ENCODE data around the gene ATP12A.

ATP12A gene

DNA sequence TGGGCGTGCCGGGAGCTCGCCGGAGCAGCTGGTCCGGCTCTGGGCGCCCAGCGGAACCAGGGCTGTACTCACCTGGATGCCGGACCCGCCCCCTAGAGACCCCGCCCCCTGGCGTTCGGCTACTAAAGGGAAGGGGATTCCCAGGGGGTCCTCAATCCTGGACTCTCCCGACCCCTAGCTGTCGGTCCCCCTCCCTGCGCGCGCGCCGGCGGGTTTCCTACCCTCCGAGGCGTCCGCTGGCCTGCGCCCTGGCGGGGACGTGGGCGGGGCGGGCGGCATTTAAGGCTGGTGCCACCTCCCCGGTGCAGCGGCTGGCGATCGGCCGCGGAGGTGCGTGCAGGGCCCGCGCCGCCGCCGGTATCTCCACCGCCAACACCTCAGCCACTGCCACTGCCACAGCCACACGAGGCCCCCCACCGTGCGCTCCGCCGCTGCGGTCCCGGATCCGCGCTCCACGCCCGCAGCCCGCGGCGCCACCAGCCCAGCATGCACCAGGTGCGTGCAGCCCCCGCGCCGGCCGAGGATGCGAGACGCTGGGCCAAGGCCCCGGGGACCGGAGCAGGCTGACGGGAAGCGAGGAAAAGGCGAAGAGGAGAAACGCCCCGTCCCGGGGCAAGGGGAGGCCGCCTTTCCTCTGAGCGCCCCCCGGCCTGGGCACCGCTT lies at the start of gene ATP12A:
TSS of gene ATP12A (plus strand) at position 151 of the 663 bp plus-strand sequence. CDS start at position 487, 336 bp downstream.
- peak; percentile 31 for DNase-seq

DNA sequence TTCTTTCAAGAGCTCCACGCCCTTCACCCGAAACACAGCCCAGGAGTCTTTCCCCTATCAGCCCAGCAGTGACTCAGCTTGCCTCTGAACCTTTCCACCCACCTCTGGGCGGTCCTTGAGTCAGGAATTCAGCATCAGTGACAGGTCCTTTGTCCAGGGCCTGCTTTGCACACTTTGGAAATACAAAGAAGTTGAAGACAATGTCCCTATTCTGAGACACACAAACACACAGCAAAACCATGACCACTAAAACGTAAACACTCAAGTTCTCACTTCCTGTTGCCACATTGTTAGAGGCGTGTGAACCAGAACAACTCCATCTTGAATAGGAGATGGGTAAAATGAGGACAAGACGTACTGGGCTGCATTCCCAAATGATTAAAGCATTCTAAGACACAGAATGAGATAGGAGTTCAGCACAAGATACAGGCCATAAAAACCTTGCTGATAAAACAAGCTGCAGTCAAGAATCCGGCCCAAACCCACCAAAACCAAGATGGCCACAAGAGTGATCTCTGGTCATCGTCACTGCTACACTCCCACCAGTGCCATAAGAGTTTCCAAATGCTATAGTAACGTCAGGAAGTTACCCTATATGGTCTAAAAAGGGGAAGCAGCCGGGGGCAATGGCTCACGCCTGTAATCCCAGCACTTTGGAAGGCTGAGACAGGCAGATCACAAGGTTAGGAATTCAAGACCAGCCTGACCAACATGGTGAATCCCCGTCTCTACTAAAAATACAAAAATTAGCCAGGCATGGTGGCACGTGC lies 49.2 kb upstream of the ATP12A start:
- no peak for DNase-seq

DNA sequence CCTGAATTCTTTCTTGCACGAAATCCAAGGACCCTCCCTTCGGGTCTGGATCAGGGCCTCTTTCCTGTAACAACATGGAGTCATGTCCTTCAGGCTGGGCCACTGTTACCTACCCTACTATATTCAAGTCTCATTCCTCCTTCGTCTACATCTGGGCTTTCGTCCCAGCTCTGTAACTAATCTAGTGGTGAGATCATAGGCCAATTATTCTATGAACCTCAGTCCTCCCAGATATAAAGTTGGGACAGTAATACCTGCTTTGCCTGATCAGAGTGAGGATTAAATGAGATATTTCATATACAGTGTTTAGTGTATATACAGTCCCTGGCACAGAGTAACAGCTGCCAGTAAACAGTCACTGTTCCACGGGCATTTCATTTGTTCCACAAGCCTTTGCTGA lies 48.3 kb upstream of the ATP12A start:
- no peak for DNase-seq

DNA sequence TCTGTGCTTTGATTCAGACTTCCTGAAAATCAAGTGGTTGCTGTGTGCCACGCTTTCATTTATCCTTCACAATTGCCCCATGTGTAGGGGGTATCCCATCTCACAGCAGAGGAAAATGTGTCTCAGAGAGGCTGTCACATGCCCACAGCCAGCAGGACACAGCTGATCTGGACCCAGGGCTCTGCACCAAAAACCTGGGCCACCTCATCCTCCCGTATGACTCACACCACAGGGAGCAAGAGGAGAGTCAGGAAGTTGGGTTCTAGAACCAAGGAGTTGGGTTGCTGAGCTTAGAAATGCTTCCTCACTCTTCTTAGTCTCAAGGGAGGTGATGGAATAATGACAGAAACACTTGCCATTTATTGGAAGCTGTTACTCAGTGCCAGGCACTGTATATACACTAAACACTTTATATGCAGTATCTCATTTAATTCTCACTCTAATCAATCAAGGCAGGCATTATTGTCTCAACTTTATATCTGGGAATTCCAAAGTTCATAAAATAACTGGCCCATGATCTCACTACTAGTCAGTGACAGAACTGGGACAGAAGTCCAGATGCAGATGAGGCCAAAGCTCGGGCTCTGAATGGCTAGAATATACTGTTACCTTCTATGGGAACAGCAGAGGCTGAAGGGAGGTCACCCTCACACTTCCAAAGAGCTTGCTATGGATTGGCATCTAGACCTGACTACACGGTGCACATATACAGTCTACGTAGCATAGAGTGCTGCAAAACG lies 47.7 kb upstream of the ATP12A start:
- no peak for DNase-seq

DNA sequence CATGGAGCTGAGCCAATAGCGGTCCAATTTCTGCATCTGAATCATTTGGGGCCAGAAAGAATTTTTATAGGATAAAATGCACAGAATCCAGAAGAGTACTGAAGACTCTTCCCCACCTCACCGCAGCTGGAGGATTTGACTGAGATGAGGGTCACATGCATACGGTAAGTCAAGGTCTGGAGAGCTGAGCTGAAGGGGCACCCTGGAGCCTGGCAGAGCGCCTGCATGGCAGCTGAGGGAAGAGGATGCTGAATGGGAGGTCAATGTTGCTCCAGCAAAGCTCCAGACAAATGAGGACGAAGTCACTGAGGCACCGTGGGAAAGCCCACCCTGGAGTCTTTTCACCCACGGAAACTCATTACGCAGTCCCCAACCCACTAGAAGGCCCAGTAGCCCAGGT lies 43.4 kb upstream of the ATP12A start:
- DNase-seq = no peak

DNA sequence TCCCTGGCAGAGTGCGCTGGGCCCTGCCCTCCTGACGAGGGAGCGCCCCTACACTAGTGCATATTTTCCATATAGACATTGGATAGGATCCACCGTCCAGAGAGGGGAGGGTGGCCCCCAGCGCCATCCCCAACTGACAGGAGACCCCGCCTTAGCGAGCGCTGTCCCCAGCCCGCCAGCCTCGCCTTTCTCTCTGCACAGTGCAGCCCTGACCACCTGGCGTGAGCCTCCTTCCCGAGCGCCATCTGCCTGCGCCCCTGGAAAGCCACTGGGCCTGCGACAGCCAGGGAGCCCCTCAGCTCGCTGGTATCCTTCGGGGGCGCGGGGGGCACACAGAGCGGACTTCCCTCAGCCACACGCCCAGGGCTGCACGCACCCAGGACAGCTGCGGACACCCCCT lies 42.1 kb upstream of the ATP12A start:
- no peak for DNase-seq

DNA sequence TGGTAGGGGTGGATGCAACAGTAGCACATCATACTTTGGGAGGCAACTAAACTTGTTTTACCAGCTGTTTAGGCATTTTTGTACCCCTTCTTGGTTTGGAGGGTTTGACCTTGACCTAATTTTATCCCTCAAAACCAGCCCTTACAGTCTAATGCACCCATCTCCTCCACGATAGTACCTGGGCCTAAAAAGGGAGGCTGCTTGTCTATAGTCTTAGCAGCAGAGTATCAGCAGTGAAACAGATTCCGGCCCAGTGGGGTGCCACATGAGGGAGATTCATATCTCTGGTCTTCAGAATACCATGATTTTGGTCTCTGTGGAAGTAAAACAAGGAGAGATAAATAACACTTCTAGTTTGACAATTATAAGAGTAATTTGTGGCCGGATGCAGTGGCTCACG lies 39.5 kb upstream of the ATP12A start:
- DNase-seq = no peak

DNA sequence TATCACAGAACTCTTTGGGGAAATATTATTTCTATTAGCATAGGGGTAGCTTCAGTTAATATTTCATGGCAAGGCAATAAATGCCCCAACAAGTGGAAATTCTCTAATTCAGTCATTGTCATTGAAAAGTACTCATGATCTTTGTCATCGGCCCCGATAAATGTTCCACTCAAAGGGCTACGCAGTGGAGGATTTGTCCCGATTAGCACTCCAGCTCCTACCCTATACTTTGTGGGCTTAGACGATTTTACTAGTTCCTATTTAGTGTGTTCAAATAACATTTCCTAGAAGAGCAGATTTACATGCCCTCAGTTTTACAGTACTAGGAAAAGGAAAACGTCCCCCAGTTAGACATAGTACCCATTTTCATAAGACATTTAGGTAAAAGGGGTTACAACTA lies 38.0 kb upstream of the ATP12A start:
- no peak for DNase-seq

DNA sequence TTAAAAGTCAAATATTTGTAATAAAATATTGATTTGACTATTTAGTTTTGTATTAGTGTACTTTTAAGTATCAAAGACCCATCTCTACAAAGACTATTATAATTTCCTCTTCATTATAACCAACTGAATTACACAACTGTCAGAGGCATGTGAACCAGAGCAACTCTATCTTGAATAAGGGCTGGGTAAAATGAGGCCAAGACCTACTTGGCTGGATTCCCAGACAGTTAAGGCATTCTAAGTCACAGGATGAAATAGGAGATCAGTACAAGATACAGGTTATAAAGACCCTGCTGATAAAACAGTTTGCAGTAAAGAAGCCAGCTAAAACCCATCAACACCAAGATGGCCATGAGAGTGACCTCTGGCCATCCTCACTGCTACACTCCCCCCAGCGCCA lies 36.2 kb upstream of the ATP12A start:
- no peak for DNase-seq

DNA sequence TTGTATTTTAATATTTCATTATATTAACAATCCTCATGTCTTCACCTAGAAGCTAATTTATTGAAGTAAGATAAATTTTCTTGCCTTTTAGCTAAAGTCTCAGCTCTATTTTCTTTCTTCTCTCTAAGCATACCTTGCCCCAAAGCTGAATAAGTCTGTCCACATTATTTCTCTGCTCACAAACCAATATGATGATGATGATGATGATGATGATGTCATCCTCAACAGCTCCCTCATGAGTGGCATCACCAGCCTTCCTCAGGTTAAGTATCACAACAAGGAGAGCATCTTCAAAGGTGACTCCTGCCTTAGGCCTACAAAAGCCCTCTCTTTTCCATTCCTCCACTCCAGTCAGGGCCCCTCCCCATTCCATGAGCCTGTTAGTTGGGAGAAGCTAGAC lies 31.9 kb upstream of the ATP12A start:
- no peak for DNase-seq

DNA sequence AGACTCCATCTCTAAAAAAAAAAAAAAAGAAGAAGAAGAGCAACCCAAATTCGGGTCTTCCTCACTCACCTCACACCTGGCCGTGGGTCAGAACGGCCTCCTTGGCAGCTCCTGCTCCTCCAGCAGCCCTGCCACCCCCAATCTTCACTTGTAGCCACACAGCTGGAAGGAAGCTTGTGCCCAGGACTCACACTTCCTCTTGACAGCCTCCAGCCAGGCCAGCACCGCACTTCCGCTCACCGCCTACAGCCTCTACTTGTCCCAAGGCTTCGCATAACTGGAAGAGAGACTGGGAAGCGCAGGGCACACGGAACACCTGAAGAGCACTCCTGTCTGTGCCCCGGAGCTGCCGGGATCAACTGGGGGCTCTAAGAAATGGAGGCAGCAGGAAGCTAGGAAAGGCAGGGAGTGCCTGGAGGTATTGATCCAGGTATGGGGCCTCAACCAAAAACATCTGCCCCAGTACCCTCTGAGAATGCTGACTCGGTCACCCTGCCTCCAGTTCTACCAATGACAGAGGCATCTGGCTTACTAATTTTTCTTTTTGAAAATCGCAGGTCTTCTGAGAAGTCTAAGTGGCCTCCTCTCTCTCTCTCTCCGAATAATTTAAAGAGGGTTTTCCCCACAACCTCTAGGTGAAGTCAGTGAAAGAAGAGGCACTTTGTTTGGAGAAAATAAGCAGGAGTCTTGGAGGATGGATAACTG lies 31.1 kb upstream of the ATP12A start:
- no peak for DNase-seq

DNA sequence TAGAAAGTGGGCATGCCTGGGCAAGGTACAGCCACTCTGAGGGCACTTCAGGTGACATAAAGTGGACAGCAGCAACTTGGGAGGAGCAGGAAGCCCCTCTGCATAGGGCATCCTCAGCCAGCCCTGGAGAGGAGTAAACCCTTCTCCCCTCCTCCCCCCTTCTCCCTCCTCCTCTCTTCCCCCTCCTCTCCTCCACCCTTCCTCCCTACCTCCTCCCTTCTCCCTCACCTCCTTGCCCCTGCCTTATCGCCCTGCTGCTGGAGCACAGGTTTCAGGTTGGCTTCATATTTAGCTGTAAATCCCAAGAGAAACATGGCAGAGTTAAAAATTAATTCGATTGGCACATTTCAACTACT lies 30.5 kb upstream of the ATP12A start:
- DNase-seq = no peak

DNA sequence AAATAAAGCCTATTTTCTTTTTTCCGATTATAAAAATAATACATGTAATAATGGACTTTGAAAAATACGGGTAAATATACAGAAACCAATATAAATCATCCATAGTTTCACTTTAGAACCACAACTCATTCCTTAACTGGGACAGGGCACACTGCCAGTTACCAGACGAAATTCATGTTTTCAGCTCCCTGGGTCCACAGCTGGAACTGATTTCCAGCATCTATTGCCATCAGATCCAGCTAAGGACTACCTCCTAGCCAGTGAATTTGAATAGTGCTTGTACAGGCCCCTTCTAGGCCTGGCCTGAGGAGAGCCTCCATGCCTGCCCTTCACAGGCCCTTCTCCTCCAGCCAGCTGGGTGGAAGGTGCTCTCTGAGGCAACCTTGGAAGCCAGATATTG lies 30.0 kb upstream of the ATP12A start:
- DNase-seq = no peak

DNA sequence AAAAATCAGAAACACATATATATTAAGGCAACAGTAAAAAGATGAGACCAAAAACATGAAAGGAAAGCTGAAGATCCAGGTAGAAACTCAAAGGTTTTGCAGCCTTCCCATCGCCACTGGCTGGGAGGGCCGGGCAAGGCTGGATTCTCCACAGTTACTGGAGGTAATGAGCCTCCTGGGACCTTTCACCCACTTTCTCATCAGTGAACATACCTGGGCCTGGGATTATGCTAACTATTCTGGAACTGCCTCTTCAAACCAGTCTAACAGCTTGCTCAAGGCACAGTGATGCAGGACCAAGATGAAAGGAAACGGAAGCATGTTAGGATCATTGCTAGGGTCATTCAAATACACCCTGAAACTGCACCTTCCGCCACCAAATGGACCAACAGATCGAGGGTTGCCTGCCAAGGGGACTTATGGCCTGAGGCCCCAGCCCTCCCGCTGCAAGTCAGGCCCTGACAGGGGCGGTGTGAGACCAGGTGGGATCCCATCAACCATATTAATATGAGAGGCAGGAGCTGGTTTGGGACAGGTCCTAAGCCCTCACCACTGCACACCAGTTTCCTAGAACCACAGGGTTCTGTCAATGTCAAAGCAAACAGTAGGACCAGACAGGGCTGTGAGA lies 28.4 kb upstream of the ATP12A start:
- DNase-seq = no peak

DNA sequence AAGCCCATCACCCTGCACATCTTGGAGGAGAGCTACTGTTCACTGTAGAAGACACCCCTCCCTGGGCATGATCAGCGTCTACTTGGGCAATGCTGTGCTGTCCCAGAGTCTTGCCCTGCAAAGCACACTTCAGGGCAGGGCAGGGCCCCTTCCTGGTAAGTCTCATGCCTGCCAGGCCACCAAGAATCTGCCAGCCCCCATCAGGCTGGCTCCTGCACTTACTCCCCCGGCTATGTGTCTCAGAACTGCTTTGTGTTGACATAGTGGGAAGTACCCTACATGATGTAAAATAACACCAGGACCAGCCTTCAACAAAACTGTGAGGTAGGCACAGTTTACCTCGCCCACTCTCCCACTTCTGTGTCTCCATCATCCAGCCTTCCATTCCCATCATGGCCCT lies 27.8 kb upstream of the ATP12A start:
- no peak for DNase-seq

DNA sequence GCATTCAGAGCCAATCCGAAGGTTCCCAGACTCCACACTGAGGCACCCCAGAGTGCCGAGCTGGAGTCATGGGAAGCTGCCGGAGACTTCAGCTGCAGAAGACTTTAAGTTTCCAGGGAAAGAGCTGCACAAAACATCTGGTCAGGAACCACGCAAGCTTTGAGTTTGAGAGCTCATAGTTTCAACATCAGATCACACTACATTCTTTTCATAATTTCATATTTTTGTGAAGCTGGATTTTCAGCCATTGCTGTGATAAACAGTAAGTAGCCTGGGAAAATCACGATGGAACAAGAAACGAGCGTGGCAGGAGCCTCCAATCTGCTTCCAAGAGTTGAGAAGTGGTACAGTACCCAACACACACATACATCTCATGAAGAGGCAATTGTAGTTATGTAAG lies 25.5 kb upstream of the ATP12A start:
- DNase-seq = no peak

DNA sequence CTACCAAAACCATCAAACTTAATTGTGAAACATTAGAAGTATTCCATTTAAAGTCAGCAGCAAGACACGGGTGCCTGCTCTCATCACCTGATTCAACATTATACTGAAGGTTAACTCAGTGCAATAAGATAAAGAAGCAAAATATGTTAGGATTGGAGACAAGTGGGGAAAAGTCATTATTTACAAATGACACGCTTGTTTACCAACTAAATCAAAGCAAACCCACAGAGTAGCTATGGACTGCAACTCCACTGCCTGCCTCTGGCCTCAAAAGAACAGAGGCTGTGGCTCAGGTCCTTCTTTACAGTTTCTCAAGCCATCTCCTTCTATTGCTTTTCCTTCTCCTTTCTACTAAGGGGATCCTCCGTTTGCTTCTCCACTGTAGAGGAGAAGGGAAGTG lies 21.0 kb upstream of the ATP12A start:
- DNase-seq = no peak

DNA sequence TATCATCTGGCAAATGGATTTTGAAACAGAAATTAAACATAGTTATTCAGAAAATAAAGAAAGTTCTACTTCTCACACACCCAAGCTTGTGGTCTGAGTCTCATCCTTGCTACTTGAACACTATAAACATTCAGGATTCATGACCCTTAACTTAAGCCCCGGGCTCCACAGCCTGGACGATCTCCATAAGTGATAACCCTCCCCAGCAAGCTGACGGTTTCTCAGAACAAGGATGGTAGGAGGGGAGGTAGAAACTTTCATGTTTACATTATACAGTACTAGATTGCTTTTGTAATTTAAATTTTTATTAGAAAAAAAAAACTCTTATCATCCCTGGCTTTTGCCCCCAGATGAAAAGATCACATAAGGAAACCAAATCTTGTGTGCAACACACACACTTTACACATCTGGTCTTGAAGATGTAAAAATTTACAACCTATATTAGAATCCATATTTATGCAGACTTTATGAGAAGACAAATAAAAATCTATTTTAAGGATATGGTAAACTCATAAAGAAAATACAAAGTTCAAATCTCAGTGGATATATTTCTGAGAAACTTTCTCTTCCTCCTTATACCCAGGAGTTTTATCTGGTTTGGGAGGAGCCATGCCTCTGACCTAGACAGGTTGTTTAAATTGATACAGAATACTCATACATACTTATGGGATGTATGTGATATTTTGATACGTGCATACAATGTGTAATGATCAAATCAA lies 20.0 kb upstream of the ATP12A start:
- DNase-seq = no peak

DNA sequence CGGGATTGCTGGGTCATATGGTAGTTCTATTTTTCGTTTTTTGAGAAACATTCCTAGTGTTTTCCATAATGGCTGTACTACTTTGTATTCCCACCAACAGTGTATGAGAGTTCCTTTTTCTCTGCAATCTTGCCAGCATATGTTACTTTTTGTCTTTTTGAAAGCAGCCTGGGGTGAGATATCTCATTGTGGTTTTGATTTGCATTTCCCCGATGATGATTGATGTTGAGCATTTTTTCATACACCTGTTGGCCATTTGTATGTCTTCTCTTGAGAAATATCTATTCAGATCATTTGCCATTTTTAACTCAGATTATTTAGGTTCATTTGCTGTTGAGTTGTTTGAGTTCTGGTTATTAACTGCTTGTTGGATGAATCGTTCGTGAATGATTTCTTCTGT lies 18.5 kb upstream of the ATP12A start:
- no peak for DNase-seq

DNA sequence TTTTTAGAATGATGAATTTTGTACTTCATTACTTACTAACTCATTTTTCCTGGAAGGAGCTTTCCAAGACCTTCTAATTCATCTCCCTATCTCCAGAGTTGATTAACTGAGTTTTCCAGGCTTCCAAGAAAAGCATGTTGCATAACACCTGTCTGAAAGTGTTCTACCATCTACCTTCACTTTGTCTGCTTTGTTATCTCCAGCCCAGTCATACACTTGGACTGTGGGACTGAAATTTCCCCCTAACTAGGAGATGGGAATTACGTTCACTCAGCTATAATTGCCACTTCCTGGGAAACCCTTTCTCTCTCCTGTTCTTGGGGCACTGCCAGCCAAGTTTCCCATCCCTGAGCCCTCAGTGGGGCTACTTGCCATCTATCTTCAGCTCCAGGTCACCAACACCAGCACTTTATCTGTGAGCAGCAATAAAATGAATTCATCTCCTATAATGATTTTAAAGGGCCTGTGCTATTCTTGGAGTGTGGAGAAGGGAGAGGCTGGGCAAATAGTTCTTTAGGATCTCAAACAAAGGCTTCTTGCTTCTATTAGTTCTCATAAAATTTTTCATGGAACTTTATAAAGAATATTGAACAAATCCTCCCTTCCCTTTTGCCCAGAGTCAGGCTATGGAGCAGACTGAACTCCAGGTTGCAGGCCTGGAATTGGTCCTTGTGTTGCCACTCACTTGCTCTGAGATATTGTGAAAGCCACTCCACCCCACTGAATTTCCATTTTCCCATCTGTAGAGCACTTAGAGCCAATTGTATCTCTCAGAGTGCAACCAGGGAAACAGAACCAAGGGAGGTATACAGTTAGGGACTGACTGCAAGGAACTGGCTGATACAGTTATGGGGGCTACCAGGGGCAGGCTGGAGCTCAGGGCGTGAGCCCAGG lies 17.8 kb upstream of the ATP12A start:
- DNase-seq = no peak

DNA sequence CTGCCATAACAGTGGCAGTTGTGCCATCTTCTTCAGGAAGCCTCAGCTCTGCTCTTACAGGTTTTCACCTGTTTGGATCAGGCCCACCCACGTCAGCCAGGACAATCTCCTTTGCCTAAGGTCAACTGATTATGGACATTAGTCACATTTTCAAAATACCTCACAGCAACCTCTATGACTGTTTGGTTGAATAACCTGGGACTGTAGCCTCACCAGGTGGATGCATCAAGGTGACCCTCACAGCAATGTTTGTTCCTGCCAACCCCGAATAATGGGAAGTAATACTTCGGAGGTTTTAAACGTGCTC lies 17.2 kb upstream of the ATP12A start:
- DNase-seq = no peak

DNA sequence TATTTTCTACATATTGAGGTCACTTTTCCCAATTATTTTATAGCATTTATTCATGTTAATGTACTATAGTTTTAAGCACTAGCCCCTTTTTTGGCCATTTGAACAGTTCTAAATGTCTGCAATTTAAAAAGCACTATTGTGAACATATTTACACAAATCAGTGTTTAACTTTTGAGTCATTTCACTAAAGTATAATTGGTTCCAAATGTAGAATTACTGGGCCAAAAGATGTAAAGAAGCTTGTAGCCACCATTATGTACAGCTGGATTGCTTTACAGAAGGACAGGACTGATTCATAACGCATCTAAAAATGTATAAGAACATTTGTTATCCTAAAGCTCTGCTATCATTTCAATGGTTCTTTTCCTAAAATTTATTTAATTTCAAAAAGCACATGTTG lies 16.6 kb upstream of the ATP12A start:
- DNase-seq = no peak
